ENCODE data around the gene ARID1B. TPM values are rescaled to one million over a fixed set of nuclear protein-coding genes. Genes with fewer than 3 reads are reported as not detected.

ARID1B gene
- total and polyA plus RNA-seq, 10 of the 15 experiments (the other 5 are each of a cell fraction or from before 2014, with no cell fraction given), result 24.7 to 133 (median 54.6) TPM

- TF ChIP-seq WRNIP1 (IDR thresholded peaks at IDR 0.05; ENCODE audit: borderline replicate concordance, low read depth, low read length), result no peak
These were observed 236.6 kb downstream of the ARID1B start (continued) for GRCh38 chr6:157013649-157014304.

DNA sequence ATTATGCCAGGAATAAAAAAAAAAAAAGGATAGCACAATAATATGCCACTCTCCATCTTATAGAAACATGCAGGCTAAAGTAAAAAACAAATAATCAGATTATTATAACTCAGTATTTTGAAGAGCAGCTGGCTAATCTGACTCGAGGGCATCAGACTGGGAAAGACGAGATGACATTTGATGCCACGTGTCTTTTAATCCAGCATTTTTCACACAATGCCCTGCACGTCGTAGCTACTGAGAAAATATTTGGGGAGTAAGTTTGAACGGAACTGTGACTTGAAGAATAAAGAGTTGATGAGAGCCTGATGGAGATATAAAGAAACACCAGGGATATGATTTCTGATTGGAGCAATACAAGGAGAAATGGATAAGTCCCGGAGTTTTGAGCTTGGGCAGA, 237.7 kb downstream of the ARID1B start:
- CTCF ChIA-PET, result interaction anchor here (0.5 to 1.4 kb wide), 5 partner anchors 9 to 401 kb away, joined by 3 read pairs; no protein-coding TSS in a partner anchor
- no peak for DNase-seq (ENCODE audit: low read depth, low spot score)
- H3K4me2 ChIP-seq (ENCODE audit: control insufficient read depth, insufficient read depth), result no peak overlapping the region
- no peak for FAIRE-seq
- BruUV-seq (replicated peaks), result TSS peak; percentile 7
- H3K9me3 ChIP-seq (replicated peaks; ENCODE audit: control insufficient read depth, insufficient read depth, low read length), result no peaks in the 10 kb centered on the region
- intact Hi-C loops (cut with micrococcal nuclease; ENCODE audit: unreplicated experiment) (no loop called here), in situ Hi-C loops (cut with MboI) (no loop called here)
- H2AFZ ChIP-seq (ENCODE audit: control insufficient read depth, low read depth, low read length), result no peak overlapping the region
- TF ChIP-seq SIX5 (IDR thresholded peaks at IDR 0.05; ENCODE audit: low read depth, low read length, severe bottlenecking), result no peak
- no peaks in the 10 kb centered on the region for H3K27me3 ChIP-seq (replicated peaks in 1 of 2; ENCODE audit: control insufficient read depth in 2 of 2, insufficient read depth in 2 of 2, low read length in 1 of 2)
- no peaks in the 10 kb centered on the region for H4K20me1 ChIP-seq (ENCODE audit: control insufficient read depth, insufficient read depth)
- no peak overlapping the region for H3K4me3 ChIP-seq
- ATAC-seq, result no peak
- RAD21 ChIA-PET (ENCODE audit: unreplicated experiment), result interaction anchor here (0.7 kb wide), 1 partner anchor 450 kb away, joined by 3 read pairs; no protein-coding TSS in a partner anchor
- no peak overlapping the region for H3K27ac ChIP-seq (ENCODE audit: control insufficient read depth, insufficient read depth)
- 89% methylated on average over 7 of the region's 7 CpGs for WGBS (ENCODE audit: insufficient coverage, insufficient replicate concordance, low lambda C conversion rate, missing lambda C conversion rate)
- peaks cover 94% of the 10 kb centered on the region for H3K79me2 ChIP-seq (ENCODE audit: control insufficient read depth, insufficient read depth, low read length)
- POLR2A ChIA-PET, result no interaction called here
- no peak overlapping the region for H3K9ac ChIP-seq (ENCODE audit: control insufficient read depth, insufficient read depth, low read length)
- H3K4me1 ChIP-seq (ENCODE audit: control insufficient read depth, insufficient read depth, low read length), result peaks cover 34% of the 10 kb centered on the region
- SMC1A ChIA-PET (ENCODE audit: uncharacterized antibody, unreplicated experiment), result interaction anchor here (1.3 kb wide), 1 partner anchor 31 kb away, joined by 3 read pairs; no protein-coding TSS in a partner anchor
- H3K36me3 ChIP-seq (ENCODE audit: control insufficient read depth in 2 of 2, insufficient read depth in 2 of 2, low read length in 1 of 2), result no peaks in the 10 kb centered on the region; a peak in 1 of 4 replicates

GRCh38 chr6:157017022-157017421, 239.8 kb downstream of the ARID1B start:
- no peaks in the 10 kb centered on the region for H3K27me3 ChIP-seq (replicated peaks in 1 of 2; ENCODE audit: control insufficient read depth in 2 of 2, insufficient read depth in 2 of 2, low read length in 1 of 2)
- WGBS (ENCODE audit: insufficient coverage, insufficient replicate concordance, low lambda C conversion rate, missing lambda C conversion rate), result 100% methylated on average over 1 of the region's 1 CpG
- no peak overlapping the region for H2AFZ ChIP-seq (ENCODE audit: control insufficient read depth, low read depth, low read length)
- ATAC-seq, result no peak
- peaks cover 92% of the 10 kb centered on the region for H3K79me2 ChIP-seq (ENCODE audit: control insufficient read depth, insufficient read depth, low read length)
- H3K36me3 ChIP-seq (ENCODE audit: control insufficient read depth in 2 of 2, insufficient read depth in 2 of 2, low read length in 1 of 2), result no peaks in the 10 kb centered on the region; a peak in 1 of 4 replicates
- in situ Hi-C loops (cut with MboI) (no loop called here), intact Hi-C loops (cut with micrococcal nuclease; ENCODE audit: unreplicated experiment) (no loop called here)
- ChIA-PET SMC1A (ENCODE audit: uncharacterized antibody, unreplicated experiment) (interaction anchor here (1.0 to 1.9 kb wide), 6 partner anchors 9 to 319 kb away, joined by 3 to 5 read pairs (median 3); no protein-coding TSS in a partner anchor), CTCF (interaction anchor here (0.8 to 2.0 kb wide), 5 partner anchors 29 to 221 kb away, joined by 3 to 6 read pairs (median 3); no protein-coding TSS in a partner anchor), POLR2A (interaction anchor here (0.6 to 1.5 kb wide), 4 partner anchors 35 to 136 kb away, joined by 3 to 7 read pairs (median 3); no protein-coding TSS in a partner anchor), RAD21 (ENCODE audit: unreplicated experiment) (interaction anchor here (0.7 to 2.4 kb wide), 4 partner anchors 29 to 794 kb away, joined by 3 to 10 read pairs (median 5); no protein-coding TSS in a partner anchor)
- no peaks in the 10 kb centered on the region for H3K9me3 ChIP-seq (replicated peaks; ENCODE audit: control insufficient read depth, insufficient read depth, low read length)
- no peaks in the 10 kb centered on the region for H4K20me1 ChIP-seq (ENCODE audit: control insufficient read depth, insufficient read depth)
- DNase-seq (ENCODE audit: low read depth, low spot score), result no peak
- BruUV-seq (replicated peaks), result no TSS peak
- no peak overlapping the region; the same call in 1 of the 2 replicates for H3K4me2 ChIP-seq (ENCODE audit: control insufficient read depth, insufficient read depth)
- no peak overlapping the region for H3K9ac ChIP-seq (ENCODE audit: control insufficient read depth, insufficient read depth, low read length)
- no peak overlapping the region for H3K27ac ChIP-seq (ENCODE audit: control insufficient read depth, insufficient read depth)
- no peak overlapping the region for H3K4me3 ChIP-seq
- FAIRE-seq, result no peak
- peaks cover 35% of the 10 kb centered on the region for H3K4me1 ChIP-seq (ENCODE audit: control insufficient read depth, insufficient read depth, low read length)
- TF ChIP-seq RFX5 (IDR thresholded peaks at IDR 0.05; ENCODE audit: low read depth, low read length) (no peak), CBX3 (IDR thresholded peaks at IDR 0.05; ENCODE audit: borderline replicate concordance, low read depth) (no peak), KLF5 (IDR thresholded peaks at IDR 0.05; ENCODE audit: partially characterized antibody) (no peak), WRNIP1 (IDR thresholded peaks at IDR 0.05; ENCODE audit: borderline replicate concordance, low read depth, low read length) (no peak), STAT3 (IDR thresholded peaks at IDR 0.05; ENCODE audit: low read depth, low read length) (no peak), RB1 (IDR thresholded peaks at IDR 0.05; ENCODE audit: borderline replicate concordance) (no peak), POLR2AphosphoS2 (IDR thresholded peaks at IDR 0.05; ENCODE audit: low read depth, low read length) (no peak)
- TF ChIP-seq, protein P1, sequence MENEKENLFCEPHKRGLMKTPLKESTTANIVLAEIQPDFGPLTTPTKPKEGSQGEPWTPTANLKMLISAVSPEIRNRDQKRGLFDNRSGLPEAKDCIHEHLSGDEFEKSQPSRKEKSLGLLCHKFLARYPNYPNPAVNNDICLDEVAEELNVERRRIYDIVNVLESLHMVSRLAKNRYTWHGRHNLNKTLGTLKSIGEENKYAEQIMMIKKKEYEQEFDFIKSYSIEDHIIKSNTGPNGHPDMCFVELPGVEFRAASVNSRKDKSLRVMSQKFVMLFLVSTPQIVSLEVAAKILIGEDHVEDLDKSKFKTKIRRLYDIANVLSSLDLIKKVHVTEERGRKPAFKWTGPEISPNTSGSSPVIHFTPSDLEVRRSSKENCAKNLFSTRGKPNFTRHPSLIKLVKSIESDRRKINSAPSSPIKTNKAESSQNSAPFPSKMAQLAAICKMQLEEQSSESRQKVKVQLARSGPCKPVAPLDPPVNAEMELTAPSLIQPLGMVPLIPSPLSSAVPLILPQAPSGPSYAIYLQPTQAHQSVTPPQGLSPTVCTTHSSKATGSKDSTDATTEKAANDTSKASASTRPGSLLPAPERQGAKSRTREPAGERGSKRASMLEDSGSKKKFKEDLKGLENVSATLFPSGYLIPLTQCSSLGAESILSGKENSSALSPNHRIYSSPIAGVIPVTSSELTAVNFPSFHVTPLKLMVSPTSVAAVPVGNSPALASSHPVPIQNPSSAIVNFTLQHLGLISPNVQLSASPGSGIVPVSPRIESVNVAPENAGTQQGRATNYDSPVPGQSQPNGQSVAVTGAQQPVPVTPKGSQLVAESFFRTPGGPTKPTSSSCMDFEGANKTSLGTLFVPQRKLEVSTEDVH (IDR thresholded peaks at IDR 0.05; ENCODE audit: low read depth, partially characterized antibody), result no peak

Data from GM12878 (cell line).